CD4-positive, alpha-beta T cell treated with Interleukin-12 subunit alpha and Interleukin-12 subunit beta, for 1 hour (primary cell): ENCODE data around the gene SDK1.

Source experiments
- DNase-seq: peaks from one replicate; pipeline ENCODE4 v3.0.0-alpha.2; 2020

Gene SDK1

DNA sequence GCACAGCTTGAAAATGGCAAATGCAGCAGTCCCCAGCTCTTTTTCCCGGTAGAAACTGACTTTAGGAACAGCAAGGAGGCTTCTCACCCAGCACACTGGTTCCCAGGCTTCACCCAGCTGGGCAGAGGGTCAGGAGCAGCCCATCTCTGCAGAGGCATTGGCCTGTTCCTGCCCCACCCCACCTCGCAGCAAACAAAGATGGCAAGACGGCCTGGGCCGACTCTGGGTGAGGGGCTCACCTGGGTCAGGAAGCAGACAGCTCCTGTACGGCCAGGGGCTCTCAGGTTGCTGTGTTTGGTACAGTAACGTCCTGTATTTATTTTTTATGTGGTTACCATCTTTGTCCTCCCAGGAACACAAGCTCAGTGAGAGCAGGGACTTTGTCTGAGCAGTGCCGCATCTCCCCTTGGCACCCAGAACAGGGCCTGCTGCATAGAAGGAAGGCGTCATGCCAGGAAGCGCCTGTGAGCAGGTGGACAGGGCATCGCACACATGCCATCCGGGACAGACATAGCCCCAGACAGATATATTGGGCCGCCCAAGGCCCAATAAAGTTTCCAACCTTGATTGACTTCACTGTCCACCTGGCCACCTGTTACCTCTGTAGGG is 796.1 kb downstream of the SDK1 start:
- DNase-seq = no peak

- no peak for DNase-seq
Measured at GRCh38 chr7:4098169-4098568, 797.1 kb downstream of the SDK1 start.

- no peak for DNase-seq
Measured at GRCh38 chr7:4099651-4100050, 798.6 kb downstream of the SDK1 start.

DNA sequence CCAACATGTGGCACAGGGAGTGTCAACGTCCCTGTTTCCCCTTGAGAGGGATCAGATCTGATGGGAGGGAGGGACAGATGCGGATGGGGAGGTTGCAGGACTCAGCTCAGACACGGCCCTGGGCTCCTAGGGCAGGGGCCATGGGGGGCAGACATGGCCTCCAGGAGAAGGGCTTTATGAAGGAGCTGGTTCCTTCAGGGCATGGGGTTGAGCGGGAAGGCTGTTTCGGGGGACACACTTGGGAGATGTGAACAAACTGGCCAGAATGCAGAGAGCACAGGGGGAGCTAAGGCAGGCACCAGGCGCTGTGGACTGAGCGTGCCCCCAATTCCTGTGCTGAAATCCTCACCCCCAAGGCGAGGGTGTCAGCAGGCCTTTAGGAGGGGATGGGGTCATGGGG is 799.1 kb downstream of the SDK1 start:
- no peak for DNase-seq

- no peak for DNase-seq
Measured at GRCh38 chr7:4100691-4101090, 799.6 kb downstream of the SDK1 start.

GRCh38 chr7:4102231-4102841 is 801.3 kb downstream of the SDK1 start:
- no peak for DNase-seq

- DNase-seq = no peak
Measured at GRCh38 chr7:4103352-4104091, 802.5 kb downstream of the SDK1 start.

DNA sequence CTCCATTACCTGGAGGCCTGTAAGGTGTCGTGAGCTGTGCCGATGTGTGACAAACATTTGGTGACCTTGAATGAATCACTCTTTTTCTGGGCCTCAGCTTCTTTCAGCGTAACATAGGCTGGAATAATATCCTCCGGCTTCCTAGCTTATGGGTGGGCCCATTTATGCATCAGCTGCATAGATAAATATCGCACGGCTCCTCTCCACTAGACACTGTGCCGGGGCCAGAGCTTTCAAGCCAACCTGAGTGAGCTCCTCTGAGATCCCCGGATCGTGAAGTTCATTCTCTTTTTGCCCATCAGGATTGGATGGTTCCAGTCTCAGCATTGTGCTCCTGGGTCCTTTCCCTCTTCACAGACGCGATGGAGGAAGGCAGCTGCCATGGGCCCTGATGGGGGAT is 806.8 kb downstream of the SDK1 start:
- DNase-seq = no peak

DNA sequence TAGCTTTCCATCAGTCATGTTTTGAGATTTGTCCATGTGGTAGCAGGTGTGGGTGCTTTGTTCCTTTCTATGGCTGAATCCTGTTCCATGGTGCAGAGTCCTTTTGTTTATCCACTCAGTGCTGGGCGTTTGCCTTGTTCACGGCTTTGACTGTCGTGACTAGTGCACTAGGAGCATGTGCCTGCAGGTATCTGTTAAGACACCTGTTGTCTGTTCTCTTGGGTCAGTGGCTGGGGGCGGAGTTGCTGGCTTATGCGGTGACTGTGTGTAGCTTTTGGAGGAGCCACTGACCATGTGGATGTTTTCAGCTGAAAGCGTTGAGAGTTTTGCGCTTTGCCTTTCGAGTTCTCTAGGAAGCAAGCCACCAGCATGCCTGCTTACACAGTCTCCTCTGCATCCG is 807.9 kb downstream of the SDK1 start:
- DNase-seq = no peak

GRCh38 chr7:4109481-4110110 is 808.5 kb downstream of the SDK1 start:
- DNase-seq = no peak

DNA sequence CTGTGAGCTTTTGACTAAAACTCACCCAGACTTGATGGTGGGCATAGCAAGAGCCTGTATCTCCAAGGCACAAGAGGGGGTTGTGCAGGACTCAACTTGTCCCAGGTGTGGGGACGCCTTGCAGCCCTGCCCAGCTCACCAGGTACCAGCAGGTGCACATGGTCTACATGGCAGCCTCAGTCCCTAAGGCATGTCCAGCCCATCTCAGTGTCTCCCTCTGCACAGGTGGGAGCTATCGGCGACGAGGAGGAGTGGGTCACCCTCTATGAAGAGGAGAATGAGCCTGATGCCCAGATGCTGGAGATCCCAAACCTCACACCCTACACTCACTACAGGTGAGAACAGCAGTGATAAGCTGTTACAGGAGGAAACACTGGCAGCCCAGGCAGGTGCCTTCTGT is 809.4 kb downstream of the SDK1 start:
- DNase-seq = no peak

DNA sequence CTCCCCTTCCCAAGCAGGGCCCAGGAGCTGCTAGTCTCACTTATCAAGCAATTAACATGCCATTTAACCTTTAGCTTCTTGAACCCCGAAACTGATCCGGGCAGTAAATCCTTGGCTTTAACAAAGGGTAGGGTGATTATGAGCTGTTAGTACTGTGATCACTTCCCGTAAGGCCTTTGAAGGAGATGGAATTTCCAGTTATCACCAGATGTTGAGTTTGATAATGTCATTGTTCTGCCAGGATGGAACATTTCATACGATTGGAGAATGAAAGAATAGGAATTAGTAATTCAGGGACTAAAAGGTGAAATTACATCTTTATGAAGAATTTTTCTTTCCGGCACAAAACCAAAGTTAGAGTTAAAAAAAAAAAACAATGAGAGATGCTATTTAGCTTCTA is 810.1 kb downstream of the SDK1 start:
- DNase-seq = no peak

- DNase-seq = no peak
Measured at GRCh38 chr7:4113271-4113670, 812.2 kb downstream of the SDK1 start.

GRCh38 chr7:4113976-4114375 is 812.9 kb downstream of the SDK1 start:
- DNase-seq = no peak

DNA sequence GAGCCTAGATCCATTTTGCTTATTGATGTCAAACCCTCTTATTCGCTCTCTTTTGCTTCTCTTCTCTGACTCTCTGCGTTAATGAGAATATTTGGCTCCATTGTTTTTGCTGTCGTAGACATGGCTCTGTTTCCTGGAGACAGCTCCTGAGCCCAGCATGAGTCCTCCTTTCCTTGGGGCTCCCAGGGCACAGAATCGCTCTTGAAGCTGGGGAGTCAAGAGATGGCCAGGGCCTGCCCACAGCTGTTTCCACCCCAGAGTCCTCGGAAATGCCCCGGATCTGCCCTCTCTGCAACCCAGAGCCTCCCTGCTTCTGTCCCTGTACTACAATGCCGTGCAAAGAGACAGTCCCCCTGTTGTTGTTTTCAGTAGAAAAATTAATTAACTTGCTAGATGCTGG is 814.4 kb downstream of the SDK1 start:
- DNase-seq = no peak

- DNase-seq = no peak
Measured at GRCh38 chr7:4115941-4116610, 815.0 kb downstream of the SDK1 start.

GRCh38 chr7:4119848-4120247 is 818.8 kb downstream of the SDK1 start:
- DNase-seq = no peak

GRCh38 chr7:4123346-4123745 is 822.3 kb downstream of the SDK1 start:
- no peak for DNase-seq

DNA sequence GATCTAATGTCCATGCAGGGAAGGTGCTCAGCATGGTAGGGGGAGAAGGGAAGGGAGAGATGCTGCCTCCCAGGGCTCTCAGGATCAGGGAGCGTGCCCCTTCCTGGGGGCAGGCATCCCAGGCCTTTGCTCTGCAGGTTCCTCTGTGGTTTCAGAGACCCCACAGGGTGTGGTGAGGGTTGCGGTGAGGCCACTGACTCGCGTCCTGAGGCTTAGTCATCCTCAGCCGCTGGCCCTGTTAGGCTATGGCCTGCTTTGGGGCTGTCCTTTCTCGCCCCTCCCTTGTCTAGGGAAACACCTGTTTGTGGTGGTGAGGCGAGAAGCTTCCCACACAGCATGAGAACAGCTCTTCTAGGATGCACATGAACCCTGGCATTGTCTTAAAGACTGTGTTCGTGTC is 822.8 kb downstream of the SDK1 start:
- DNase-seq = no peak

DNA sequence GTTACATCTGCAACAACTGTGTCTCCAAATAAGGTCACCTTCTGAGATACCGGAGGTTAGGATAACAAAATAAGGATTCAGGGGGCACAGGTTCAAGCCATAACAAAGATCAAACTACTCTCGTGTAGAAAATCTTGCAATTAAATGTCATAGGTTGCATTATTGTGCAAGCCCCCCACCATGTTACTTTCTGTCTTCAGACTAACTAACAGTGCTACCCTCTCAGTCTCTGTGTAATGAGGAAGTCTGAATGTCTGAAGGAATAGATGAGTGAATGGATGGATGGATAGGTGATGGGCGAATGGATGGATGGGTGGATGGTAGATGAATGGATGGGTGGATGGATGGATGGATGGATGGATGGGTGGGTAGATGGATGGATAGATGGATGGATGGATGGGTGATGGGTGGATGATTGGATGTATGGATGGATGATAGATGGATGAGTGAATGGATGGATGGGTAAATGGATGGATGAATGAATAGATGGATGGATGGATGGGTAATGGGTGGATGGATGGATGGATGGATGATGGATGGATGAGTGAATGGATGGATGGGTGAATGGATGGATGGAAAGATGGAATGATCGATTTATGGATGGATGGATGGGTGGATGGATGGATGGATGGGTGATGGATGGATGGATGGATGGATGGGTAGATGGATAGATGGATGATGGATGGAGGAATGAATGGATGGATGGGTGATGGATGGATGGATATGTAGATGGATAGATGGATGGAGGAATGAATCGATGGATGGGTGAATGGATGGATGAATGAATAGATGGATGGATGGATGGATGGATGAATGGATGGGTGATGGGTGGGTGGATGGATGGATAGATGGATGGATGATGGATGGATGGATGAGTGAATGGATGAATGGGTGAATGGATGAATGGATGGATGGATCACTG is 823.8 kb downstream of the SDK1 start:
- DNase-seq = no peak

- no peak for DNase-seq
Measured at GRCh38 chr7:4127909-4128560, 827.0 kb downstream of the SDK1 start.
